ENCODE data around the gene PTP4A2. TPM values are rescaled to one million over a fixed set of nuclear protein-coding genes. Genes with fewer than 3 reads are reported as not detected.

Gene PTP4A2
- total and polyA plus RNA-seq, 7 donors = 145 to 327 (median 228) TPM

GRCh38 chr1:31936278-31936980 is 1.7 kb downstream of the PTP4A2 start:
- WGBS, 2 donors = 59% methylated on average over 8 of the region's 8 CpGs
- Histone ChIP-seq H3K36me3 (no peaks in the 10 kb centered on the region), H3K27ac (peak overlapping the region; percentile 95 to 97 (median 96)), H3K27me3 (no peaks in the 10 kb centered on the region), H3K9me3 (no peaks in the 10 kb centered on the region), H3K4me1 (peaks cover 0 to 73% (median 63%) of the 10 kb centered on the region in 4 donors), H3K4me3 (peak overlapping the region; percentile 74 to 90 (median 80))
- TF ChIP-seq CTCF (IDR thresholded peaks at IDR 0.05) = no peak
- TF ChIP-seq POLR2AphosphoS5 (IDR thresholded peaks at IDR 0.05) = no peak
- intact Hi-C loops (cut with DNase I) = loop anchor here (2.0 to 10.0 kb wide), 3 partner anchors 24 to 292 kb away; partner anchors contain the start of genes KHDRBS1 and PEF1
- DNase-seq = no peak

GRCh38 chr1:31934706-31935629 is 3.2 kb downstream of the PTP4A2 start:
- DNase-seq = no peak
- H3K36me3 ChIP-seq = no peaks in the 10 kb centered on the region
- WGBS, 2 donors = 3 to 13% methylated on average over 8 of the region's 8 CpGs
- H3K4me1 ChIP-seq = peaks cover 0 to 86% (median 78%) of the 10 kb centered on the region in 4 donors
- H3K27ac ChIP-seq = peak overlapping the region; percentile 72 to 97 (median 96)
- H3K4me3 ChIP-seq = peak overlapping the region in 2 of 4 donors; percentile 9 to 19
- no peaks in the 10 kb centered on the region for H3K27me3 ChIP-seq
- H3K9me3 ChIP-seq = no peaks in the 10 kb centered on the region
- TF ChIP-seq EP300 (IDR thresholded peaks at IDR 0.05) (no peak), CTCF (IDR thresholded peaks at IDR 0.05) (no peak), POLR2AphosphoS5 (IDR thresholded peaks at IDR 0.05) (peak in 2 of 4 donors; percentile 35 to 40), POLR2A (IDR thresholded peaks at IDR 0.05) (no peak)
- intact Hi-C loops (cut with DNase I) = loop anchor here (5.0 to 10.0 kb wide), 2 partner anchors 77 to 290 kb away; partner anchors contain the start of genes KHDRBS1 and PEF1

- Histone ChIP-seq H3K27ac (peak overlapping the region; percentile 50 to 96 (median 72)), H3K36me3 (no peaks in the 10 kb centered on the region), H3K4me3 (no peak overlapping the region), H3K27me3 (no peaks in the 10 kb centered on the region), H3K4me1 (peaks cover 0 to 90% (median 84%) of the 10 kb centered on the region in 4 donors), H3K9me3 (no peaks in the 10 kb centered on the region)
- DNase-seq = no peak
- TF ChIP-seq CTCF (IDR thresholded peaks at IDR 0.05) (no peak), POLR2AphosphoS5 (IDR thresholded peaks at IDR 0.05) (peak in 1 of 4 donors; percentile 5)
- intact Hi-C loops (cut with DNase I) = loop anchor here (10.0 kb wide), 1 partner anchor 288 kb away; the partner anchor contains the start of gene PEF1
- WGBS, 2 donors = 48% methylated on average over 6 of the region's 6 CpGs
These were observed 5.5 kb downstream of the PTP4A2 start for GRCh38 chr1:31932491-31933316.

- 5 to 20% methylated on average over 2 of the region's 2 CpGs for WGBS, 2 donors
- no peak for TF ChIP-seq POLR2AphosphoS5 (IDR thresholded peaks at IDR 0.05)
- no peak for TF ChIP-seq POLR2A (IDR thresholded peaks at IDR 0.05)
- TF ChIP-seq EP300 (IDR thresholded peaks at IDR 0.05) = no peak
- TF ChIP-seq CTCF (IDR thresholded peaks at IDR 0.05) = no peak
- H3K27ac ChIP-seq = peak overlapping the region; percentile 50 to 96 (median 72)
- no peaks in the 10 kb centered on the region for H3K9me3 ChIP-seq
- no peaks in the 10 kb centered on the region for H3K36me3 ChIP-seq
- H3K4me3 ChIP-seq = no peak overlapping the region
- no peaks in the 10 kb centered on the region for H3K27me3 ChIP-seq
- H3K4me1 ChIP-seq = peaks cover 0 to 98% (median 90%) of the 10 kb centered on the region in 4 donors
- intact Hi-C loops (cut with DNase I) = loop anchor here (10.0 kb wide), 1 partner anchor 287 kb away; the partner anchor contains the start of gene PEF1
- no peak for DNase-seq
These were observed 6.5 kb downstream of the PTP4A2 start for GRCh38 chr1:31931593-31932225.

Data from sigmoid colon (tissue), 7 donors.